H1 (cell line): Measurements from ENCODE around the gene ARHGAP22.

Experiments used
- CEBPB ChIP-seq: IDR thresholded peaks from 2 replicates; pipeline ENCODE4 v1.6.1; 2012; ENCODE audit warnings: low read depth, low read length
- CTCF ChIP-seq, 3 experiments: IDR thresholded peaks; 1 replicate in 2 of 3; 2 replicates in 1 of 3; pipeline versions ENCODE4 v1.5.1 to v1.6.1; 2011; ENCODE audit warnings: low read length in 3 of 3, mild to moderate bottlenecking in 3 of 3, inconsistent platforms in 2 of 3, low read depth in 1 of 3, moderate library complexity in 1 of 3; ENCODE audit not compliant: insufficient read depth in 1 of 3; ENCODE audit errors: control extremely low read depth in 1 of 3
- EP300 ChIP-seq, 2 experiments: IDR thresholded peaks; 1 replicate in 1 of 2; 2 replicates in 1 of 2; pipeline ENCODE4 v1.6.1; 2011 to 2012; ENCODE audit warnings: low read depth in 2 of 2, low read length in 2 of 2, mild to moderate bottlenecking in 2 of 2, borderline replicate concordance in 1 of 2, inconsistent platforms in 1 of 2, moderate library complexity in 1 of 2
- KDM5A ChIP-seq: fragments of 200-600 bp; IDR thresholded peaks from 2 replicates; pipeline ENCODE4 v1.7.1; 2012; ENCODE audit warnings: mild to moderate bottlenecking, low read length, inconsistent platforms, mixed read lengths
- NRF1 ChIP-seq: IDR thresholded peaks from 2 replicates; pipeline ENCODE4 v1.6.1; 2011; ENCODE audit warnings: mild to moderate bottlenecking, low read depth, low read length, improper control_type of control experiment
- PHF8 ChIP-seq: fragments of 200-600 bp; sonication (generic); conservative IDR thresholded peaks from 2 replicates; pipeline ENCODE4 v1.7.1; 2012; ENCODE audit warnings: low read depth, mild to moderate bottlenecking, inconsistent platforms, low read length, moderate library complexity
- POLR2A ChIP-seq, 2 experiments: IDR thresholded peaks; 1 replicate in 1 of 2; 2 replicates in 1 of 2; pipeline ENCODE4 v1.6.1; 2011; ENCODE audit warnings: low read depth in 2 of 2, low read length in 2 of 2, mild to moderate bottlenecking in 2 of 2; ENCODE audit errors: control extremely low read depth in 1 of 2
- POLR2AphosphoS5 ChIP-seq: IDR thresholded peaks from 2 replicates; pipeline ENCODE4 v1.6.1; 2011; ENCODE audit warnings: low read depth, low read length
- RAD21 ChIP-seq, 2 experiments: IDR thresholded peaks in 1 of 2; conservative IDR thresholded peaks in 1 of 2; 2 replicates each; pipeline ENCODE4 v1.6.1; 2011; ENCODE audit warnings: low read depth in 2 of 2, low read length in 2 of 2, improper control_type of control experiment in 1 of 2, inconsistent platforms in 1 of 2, mild to moderate bottlenecking in 1 of 2, moderate library complexity in 1 of 2
- RBBP5 ChIP-seq: IDR thresholded peaks from 2 replicates; pipeline ENCODE4 v1.7.1; 2012; ENCODE audit warnings: low read depth, mild to moderate bottlenecking, inconsistent platforms, low read length, moderate library complexity, borderline replicate concordance
- SIN3A ChIP-seq, 2 experiments: IDR thresholded peaks in 1 of 2; conservative IDR thresholded peaks in 1 of 2; 2 replicates each; pipeline ENCODE4 v1.6.1; 2011 to 2012; ENCODE audit warnings: low read length in 2 of 2, improper control_type of control experiment in 1 of 2, low read depth in 1 of 2, mild to moderate bottlenecking in 1 of 2
- USF2 ChIP-seq: IDR thresholded peaks from 2 replicates; pipeline ENCODE4 v1.6.1; 2011; ENCODE audit warnings: low read length, improper control_type of control experiment

- TF ChIP-seq POLR2A (IDR thresholded peaks at IDR 0.05; ENCODE audit: control extremely low read depth in 1 of 2, low read depth in 2 of 2, low read length in 2 of 2): no peak
- no peak for TF ChIP-seq USF2
- no peak for TF ChIP-seq KDM5A
- TF ChIP-seq POLR2AphosphoS5: no peak
- TF ChIP-seq RBBP5: no peak
- TF ChIP-seq CTCF (IDR thresholded peaks at IDR 0.05; ENCODE audit: control extremely low read depth in 1 of 3, insufficient read depth in 1 of 3, low read depth in 1 of 3, low read length in 3 of 3): no peak
- no peak for TF ChIP-seq RAD21 (IDR thresholded peaks at IDR 0.05 in 1 of 2, conservative IDR thresholded peaks at IDR 0.05 in 1 of 2; ENCODE audit: low read depth in 2 of 2, low read length in 2 of 2)
- no peak for TF ChIP-seq SIN3A (conservative IDR thresholded peaks at IDR 0.05 in 1 of 2, IDR thresholded peaks at IDR 0.05 in 1 of 2; ENCODE audit: low read depth in 1 of 2, low read length in 2 of 2)
- TF ChIP-seq EP300 (IDR thresholded peaks at IDR 0.05; ENCODE audit: borderline replicate concordance in 1 of 2, low read depth in 2 of 2, low read length in 2 of 2): no peak
- no peak for TF ChIP-seq CEBPB
- no peak for TF ChIP-seq PHF8
- no peak for TF ChIP-seq NRF1
Observed at GRCh38 chr10:48504141-48504885, 100.6 kb downstream of the ARHGAP22 start.
